Measurements from ENCODE around the gene PTPRD.

The PTPRD gene

DNA sequence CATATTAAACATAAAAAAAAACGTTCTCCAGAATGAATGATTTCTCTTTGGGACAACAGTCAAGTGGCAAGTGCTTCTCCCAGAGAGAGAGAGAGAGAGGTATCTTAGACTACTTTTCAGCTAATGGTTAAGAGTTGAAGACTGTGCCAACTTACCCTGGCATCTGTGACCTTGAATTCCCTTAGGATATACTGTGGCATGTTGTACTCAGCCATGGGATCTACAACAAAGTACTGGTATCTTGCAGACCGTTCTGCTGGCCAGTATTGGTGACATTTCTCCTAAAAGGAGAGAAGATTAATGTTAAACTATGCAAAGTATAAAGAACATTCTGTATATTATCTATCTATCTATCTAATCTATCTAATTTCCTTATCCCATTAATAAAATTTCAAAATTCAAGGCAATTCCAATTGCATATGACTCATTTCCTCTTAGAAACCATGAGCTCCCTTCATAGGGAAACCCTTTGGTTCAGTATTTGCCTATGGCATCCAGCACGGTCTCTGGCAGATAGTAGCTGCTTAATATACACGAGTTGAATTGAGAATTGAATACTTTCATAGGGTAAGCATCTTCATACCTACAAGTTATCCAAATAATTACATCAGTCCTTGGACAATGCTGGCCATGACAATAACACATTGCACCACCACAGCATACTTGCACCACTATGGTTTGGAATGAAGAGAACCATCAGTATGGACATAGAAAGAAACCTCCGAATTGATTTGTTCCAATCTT, 2273.9 kb downstream of the PTPRD start:
- no peak for DNase-seq (ENCODE audit: low read depth)
- H3K4me3 ChIP-seq (ENCODE audit: low read length), result no peak overlapping the region
- TF ChIP-seq CTCF (IDR thresholded peaks at IDR 0.05; ENCODE audit: insufficient read depth, low read depth, low read length, missing control alignments), result no peak

DNA sequence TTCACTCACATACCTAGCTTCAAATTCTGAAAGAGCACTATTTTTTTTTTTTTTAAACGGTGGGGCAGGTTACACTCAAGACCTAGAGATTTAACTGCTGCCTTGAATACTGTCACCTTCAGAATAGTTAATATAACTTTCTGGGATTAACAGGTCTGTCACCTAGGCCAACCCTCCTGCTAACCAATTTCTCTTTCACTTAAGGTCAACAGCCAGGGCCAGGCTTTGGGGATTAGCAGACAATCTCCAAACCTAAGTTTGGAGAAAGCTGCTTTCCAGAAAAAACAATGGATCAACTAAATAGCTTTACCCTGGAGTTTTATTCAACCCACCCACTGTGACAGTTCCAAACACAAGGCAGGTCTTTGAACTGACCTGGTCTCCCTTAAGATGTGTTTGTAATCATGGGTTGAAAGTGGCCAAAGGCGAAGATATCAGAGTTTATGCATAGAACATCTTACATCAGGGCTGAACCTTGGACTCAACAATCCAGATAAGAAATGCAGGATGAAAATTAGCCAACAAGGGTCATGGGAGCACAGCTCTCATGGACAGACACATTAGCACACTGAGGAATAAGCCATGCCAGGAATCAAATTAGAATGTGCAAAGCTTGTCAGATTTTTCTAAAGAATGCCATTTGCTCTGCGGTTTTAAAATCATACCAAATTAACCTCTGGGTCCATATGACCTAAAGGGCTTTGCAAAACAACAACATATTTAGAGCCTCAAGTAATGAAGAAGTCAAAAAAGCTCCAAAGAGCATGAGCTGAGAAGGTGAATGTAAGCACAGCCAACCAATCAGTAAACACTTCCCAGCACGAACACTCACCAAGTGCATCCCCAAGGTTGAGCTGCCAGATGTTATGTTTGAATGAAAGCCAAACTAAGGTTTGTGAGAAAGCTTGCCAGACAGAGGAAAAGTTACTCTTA, 2274.7 kb downstream of the PTPRD start:
- no peak overlapping the region for H3K4me3 ChIP-seq (ENCODE audit: low read length)
- DNase-seq (ENCODE audit: low read depth), result no peak
- TF ChIP-seq CTCF (IDR thresholded peaks at IDR 0.05; ENCODE audit: insufficient read depth, low read depth, low read length, missing control alignments), result no peak

- H3K4me3 ChIP-seq (ENCODE audit: low read length), result no peak overlapping the region
- no peak for TF ChIP-seq CTCF (IDR thresholded peaks at IDR 0.05; ENCODE audit: insufficient read depth, low read depth, low read length, missing control alignments)
- no peak for DNase-seq (ENCODE audit: low read depth)
These were observed 2279.9 kb downstream of the PTPRD start for GRCh38 chr9:8332871-8333270.

DNA sequence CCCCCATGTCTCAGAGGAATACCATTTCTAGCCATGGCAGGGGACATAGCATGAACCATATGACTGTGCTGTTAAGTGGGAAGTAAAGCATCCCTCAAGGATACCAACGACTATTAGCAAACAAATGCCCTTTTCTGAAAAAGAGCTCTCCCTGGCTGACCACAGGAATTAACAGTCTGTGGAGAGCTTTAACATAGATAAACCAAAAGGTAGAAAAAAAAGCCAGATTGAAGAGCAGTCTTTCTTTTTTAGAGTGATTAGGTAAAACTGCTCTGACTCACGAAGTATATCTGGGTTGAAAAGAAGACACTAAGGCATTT, 2280.5 kb downstream of the PTPRD start:
- TF ChIP-seq CTCF (IDR thresholded peaks at IDR 0.05; ENCODE audit: insufficient read depth, low read depth, low read length, missing control alignments), result no peak
- no peak for DNase-seq (ENCODE audit: low read depth)
- H3K4me3 ChIP-seq (ENCODE audit: low read length), result no peak overlapping the region

GRCh38 chr9:8331507-8332330, 2281.1 kb downstream of the PTPRD start:
- no peak for DNase-seq (ENCODE audit: low read depth)
- TF ChIP-seq CTCF (IDR thresholded peaks at IDR 0.05; ENCODE audit: insufficient read depth, low read depth, low read length, missing control alignments), result no peak
- no peak overlapping the region for H3K4me3 ChIP-seq (ENCODE audit: low read length)

DNA sequence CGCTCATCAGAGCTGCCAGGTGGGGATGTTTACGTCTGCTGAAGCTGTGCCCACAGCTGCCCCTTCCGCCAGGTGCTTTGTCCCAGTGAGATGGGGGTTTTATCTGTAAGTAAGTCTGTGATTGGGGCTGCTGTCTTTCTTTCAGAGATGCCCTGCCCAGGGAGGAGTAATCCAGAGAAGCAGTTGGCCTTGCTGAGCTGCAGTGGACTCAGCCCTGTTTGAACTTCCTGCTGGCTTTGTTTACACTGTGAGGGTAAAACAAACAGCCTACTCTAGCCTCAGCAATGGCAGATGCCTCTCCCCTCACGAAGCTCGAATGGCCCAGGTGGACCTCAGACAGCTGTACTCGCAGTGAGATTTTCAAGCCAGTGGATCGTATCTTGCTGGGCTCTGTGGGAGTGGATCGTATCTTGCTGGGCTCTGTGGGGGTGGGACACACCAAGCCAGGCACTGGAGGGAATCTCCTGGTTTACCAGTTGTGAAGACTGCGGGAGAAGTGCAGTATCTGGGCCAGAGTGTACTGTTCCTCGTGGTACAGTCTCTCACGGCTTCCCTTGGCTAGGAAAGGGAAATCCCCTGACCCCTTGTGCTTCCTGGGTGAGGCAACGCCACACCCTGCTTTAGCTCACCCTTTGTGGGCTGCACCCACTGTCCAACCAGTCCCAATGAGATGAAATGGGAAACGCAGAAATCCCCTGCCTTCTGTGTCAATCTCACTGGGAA, 2283.1 kb downstream of the PTPRD start:
- no peak for DNase-seq (ENCODE audit: low read depth)
- no peak overlapping the region for H3K4me3 ChIP-seq (ENCODE audit: low read length)
- TF ChIP-seq CTCF (IDR thresholded peaks at IDR 0.05; ENCODE audit: insufficient read depth, low read depth, low read length, missing control alignments), result no peak

Data from epithelial cell of esophagus (primary cell).